Measurements from ENCODE around the gene CMTM2. TPM values are rescaled to one million over a fixed set of nuclear protein-coding genes. Genes with fewer than 3 reads are reported as not detected.

The CMTM2 gene
- total RNA-seq, 4 donors from 2014 or later: 0.67 to 1.1 TPM; not detected in 2

GRCh38 chr16:66588981-66589713, 9.9 kb downstream of the CMTM2 start:
- intact Hi-C loops (cut with DNase I): no loop called here
- peaks cover 0 to 11% of the 10 kb centered on the region in 2 donors for H3K4me1 ChIP-seq

GRCh38 chr16:66590322-66590721, 11.1 kb downstream of the CMTM2 start:
- 75 to 82% methylated on average over 8 of the region's 8 CpGs for WGBS, 2 donors
- intact Hi-C loops (cut with DNase I): no loop called here
- H3K27ac ChIP-seq: no peak overlapping the region

More at GRCh38 chr16:66588981-66589713, 9.9 kb downstream of the CMTM2 start:
- Histone ChIP-seq H3K4me3 (replicated peaks in 1 of 3) (no peak overlapping the region), H3K36me3 (peaks cover 0 to 6% of the 10 kb centered on the region in 2 donors), H3K27ac (no peak overlapping the region), H3K27me3 (no peaks in the 10 kb centered on the region), H3K9me3 (no peaks in the 10 kb centered on the region)
- peak in 1 of 2 donors; percentile 32 for DNase-seq
- TF ChIP-seq CTCF (IDR thresholded peaks at IDR 0.05) (peak in 4 of 6 experiments; percentile 24 to 50 (median 46)), POLR2A (IDR thresholded peaks at IDR 0.05) (no peak)
- WGBS, 2 donors: 94 to 95% methylated on average over 6 to 8 of the region's 8 CpGs

GRCh38 chr16:66591018-66591417, 11.8 kb downstream of the CMTM2 start:
- H3K4me3 ChIP-seq (replicated peaks in 1 of 3): no peak overlapping the region
- H3K27me3 ChIP-seq: no peaks in the 10 kb centered on the region
- 94% methylated on average over 4 of the region's 4 CpGs for WGBS, 2 donors
- peaks cover 0 to 11% of the 10 kb centered on the region in 2 donors for H3K4me1 ChIP-seq
- intact Hi-C loops (cut with DNase I): no loop called here
- no peak for DNase-seq
- H3K9me3 ChIP-seq: no peaks in the 10 kb centered on the region
- TF ChIP-seq CTCF (IDR thresholded peaks at IDR 0.05) (no peak), POLR2A (IDR thresholded peaks at IDR 0.05) (no peak)
- peaks cover 0 to 6% of the 10 kb centered on the region in 2 donors for H3K36me3 ChIP-seq
- H3K27ac ChIP-seq: no peak overlapping the region

More at GRCh38 chr16:66590322-66590721, 11.1 kb downstream of the CMTM2 start:
- Histone ChIP-seq H3K4me3 (replicated peaks in 1 of 3) (no peak overlapping the region), H3K4me1 (peaks cover 0 to 11% of the 10 kb centered on the region in 2 donors), H3K36me3 (peaks cover 0 to 6% of the 10 kb centered on the region in 2 donors), H3K9me3 (no peaks in the 10 kb centered on the region), H3K27me3 (no peaks in the 10 kb centered on the region)
- DNase-seq: no peak
- no peak for TF ChIP-seq CTCF (IDR thresholded peaks at IDR 0.05)
- TF ChIP-seq POLR2A (IDR thresholded peaks at IDR 0.05): no peak

- no peak overlapping the region for H3K27ac ChIP-seq
- intact Hi-C loops (cut with DNase I): no loop called here
- H3K36me3 ChIP-seq: no peaks in the 10 kb centered on the region
- H3K4me3 ChIP-seq (replicated peaks in 1 of 3): no peak overlapping the region
- no peaks in the 10 kb centered on the region for H3K27me3 ChIP-seq
- H3K4me1 ChIP-seq: peaks cover 0 to 8% of the 10 kb centered on the region in 2 donors
- WGBS, 2 donors: 88 to 92% methylated on average over 3 of the region's 3 CpGs
- DNase-seq: no peak
- H3K9me3 ChIP-seq: no peaks in the 10 kb centered on the region
- no peak for TF ChIP-seq POLR2A (IDR thresholded peaks at IDR 0.05)
- TF ChIP-seq CTCF (IDR thresholded peaks at IDR 0.05): no peak
Observed at GRCh38 chr16:66592241-66592640, 13.0 kb downstream of the CMTM2 start.

GRCh38 chr16:66592814-66593213, 13.6 kb downstream of the CMTM2 start:
- Histone ChIP-seq H3K36me3 (no peaks in the 10 kb centered on the region), H3K9me3 (no peaks in the 10 kb centered on the region), H3K27ac (no peak overlapping the region), H3K4me1 (peaks cover 0 to 5% of the 10 kb centered on the region in 2 donors), H3K4me3 (replicated peaks in 1 of 3) (no peak overlapping the region), H3K27me3 (no peaks in the 10 kb centered on the region)
- DNase-seq: no peak
- TF ChIP-seq POLR2A (IDR thresholded peaks at IDR 0.05) (no peak), CTCF (IDR thresholded peaks at IDR 0.05) (no peak)
- intact Hi-C loops (cut with DNase I): no loop called here
- WGBS, 2 donors: 98% methylated on average over 3 of the region's 3 CpGs
